Memory B cell (primary cell): ENCODE results near the gene NUDC.
"Not testable (repeated sequence)": the region's sequence is repeated elsewhere in the genome, so short reads cannot be mapped to it uniquely, and the experiment has no call there.

Experiments
- ATAC-seq: fragments of 150-1000 bp; cut with Tn5 transposase; 2 replicates; pipeline ENCODE4 v1.10.0; 2021; ENCODE audit warnings: low read depth, mild to moderate bottlenecking, moderate library complexity
- DNase-seq, 2 donors: peaks; one replicate each; pipeline ENCODE4 v3.0.0; 2022; ENCODE audit warnings: low spot score in 2 of 2
- H3K27ac Mint-ChIP-seq: one replicate; pipeline ENCODE4 v1.8.0; 2022; ENCODE audit warnings: mild to moderate bottlenecking, moderate library complexity, mixed read lengths
- H3K27me3 Mint-ChIP-seq: one replicate; pipeline ENCODE4 v1.8.0; 2022; ENCODE audit warnings: mixed read lengths
- H3K36me3 Mint-ChIP-seq: one replicate; pipeline ENCODE4 v1.8.0; 2022; ENCODE audit warnings: mild to moderate bottlenecking, mixed read lengths
- H3K4me1 Mint-ChIP-seq: one replicate; pipeline ENCODE4 v1.8.0; 2022; ENCODE audit warnings: mixed read lengths
- H3K4me3 Mint-ChIP-seq: one replicate; pipeline ENCODE4 v1.8.0; 2022; ENCODE audit warnings: mild to moderate bottlenecking, moderate library complexity, mixed read lengths
- H3K9me3 Mint-ChIP-seq: one replicate; pipeline ENCODE4 v1.8.0; 2022; ENCODE audit warnings: mixed read lengths

Gene NUDC

DNA sequence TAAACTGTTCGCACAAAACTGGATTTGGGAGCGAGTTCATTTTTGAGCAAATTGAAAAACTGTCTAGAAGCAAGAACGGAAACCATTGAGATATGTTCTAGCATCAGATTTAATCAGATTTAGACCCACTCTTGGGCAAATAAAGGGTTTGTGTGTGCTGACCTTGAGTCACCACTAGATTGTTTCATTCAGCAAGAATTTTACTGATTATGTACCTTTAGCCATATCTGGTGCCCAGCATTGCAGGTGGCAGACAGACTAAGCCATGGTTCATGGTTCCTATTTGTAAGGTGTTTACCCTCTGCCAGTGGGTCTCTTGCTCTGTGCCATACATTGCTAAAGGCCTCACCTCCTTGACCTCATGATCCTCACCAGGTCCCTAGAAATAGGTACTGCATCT, 1.4 kb downstream of the NUDC start:
- Mint-ChIP-seq H3K36me3 (peaks cover 7% of the 10 kb centered on the region), H3K27me3 (no peaks in the 10 kb centered on the region), H3K27ac (peak overlapping the region; percentile 88), H3K9me3 (no peaks in the 10 kb centered on the region), H3K4me1 (peaks cover 17% of the 10 kb centered on the region), H3K4me3 (peak overlapping the region; percentile 93)
- no peak for ATAC-seq
- no peak for DNase-seq

GRCh38 chr1:26923711-26924110, 2.2 kb downstream of the NUDC start:
- H3K4me1 Mint-ChIP-seq = peaks cover 17% of the 10 kb centered on the region
- H3K4me3 Mint-ChIP-seq = peak overlapping the region; percentile 93
- ATAC-seq = no peak
- no peaks in the 10 kb centered on the region for H3K9me3 Mint-ChIP-seq
- peak overlapping the region; percentile 88 for H3K27ac Mint-ChIP-seq
- DNase-seq = no peak
- peaks cover 8% of the 10 kb centered on the region for H3K36me3 Mint-ChIP-seq
- no peaks in the 10 kb centered on the region for H3K27me3 Mint-ChIP-seq

DNA sequence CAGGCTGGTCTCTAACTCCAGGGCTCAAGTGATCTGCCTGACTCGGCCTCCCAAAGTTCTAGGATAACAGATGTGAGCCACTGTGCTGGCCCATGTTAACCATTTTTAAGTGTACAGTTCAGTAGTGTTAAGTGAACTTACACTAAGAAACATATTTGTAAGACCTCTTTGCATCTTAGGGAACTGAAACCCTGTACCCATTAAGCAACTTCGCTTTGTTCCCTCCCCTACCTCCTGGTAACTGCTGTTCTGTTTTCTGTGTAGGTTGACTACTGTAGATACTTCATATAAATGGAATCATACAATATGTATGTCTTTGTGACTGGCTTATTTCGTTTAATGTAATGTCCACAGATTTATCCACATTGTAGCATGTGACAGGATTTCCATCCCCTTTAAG, 11.0 kb downstream of the NUDC start:
- H3K9me3 Mint-ChIP-seq = no peaks in the 10 kb centered on the region
- H3K27ac Mint-ChIP-seq = peak overlapping the region; percentile 53
- peaks cover 13% of the 10 kb centered on the region for H3K36me3 Mint-ChIP-seq
- peaks cover 9% of the 10 kb centered on the region for H3K4me1 Mint-ChIP-seq
- H3K4me3 Mint-ChIP-seq = no peak overlapping the region
- ATAC-seq (peak; percentile 100), DNase-seq (peak in 1 of 2 donors; percentile 28)
- no peaks in the 10 kb centered on the region for H3K27me3 Mint-ChIP-seq

DNA sequence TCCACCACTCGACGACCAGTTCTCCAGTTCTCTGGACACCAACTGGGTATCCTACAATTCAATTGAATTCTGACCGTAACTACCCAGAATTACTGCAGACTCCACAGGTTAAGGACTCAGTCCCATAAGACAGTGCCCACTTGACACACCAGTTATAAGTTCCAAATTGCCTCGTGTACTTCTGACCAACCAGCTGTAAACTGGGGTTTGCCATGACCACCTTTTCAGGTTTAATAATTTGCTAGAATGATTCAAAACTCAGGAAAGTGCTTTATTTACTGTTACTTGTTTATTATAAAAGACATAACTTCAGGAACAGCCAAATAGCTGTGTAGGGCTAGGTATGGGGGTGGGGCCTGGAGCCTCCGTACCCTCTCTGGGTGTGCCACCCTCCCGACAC, 15.3 kb downstream of the NUDC start:
- Mint-ChIP-seq H3K4me1 (peaks cover 9% of the 10 kb centered on the region), H3K27ac (no peak overlapping the region), H3K27me3 (no peaks in the 10 kb centered on the region), H3K4me3 (no peak overlapping the region), H3K36me3 (peaks cover 15% of the 10 kb centered on the region), H3K9me3 (no peaks in the 10 kb centered on the region)
- ATAC-seq = no peak
- DNase-seq = no peak

DNA sequence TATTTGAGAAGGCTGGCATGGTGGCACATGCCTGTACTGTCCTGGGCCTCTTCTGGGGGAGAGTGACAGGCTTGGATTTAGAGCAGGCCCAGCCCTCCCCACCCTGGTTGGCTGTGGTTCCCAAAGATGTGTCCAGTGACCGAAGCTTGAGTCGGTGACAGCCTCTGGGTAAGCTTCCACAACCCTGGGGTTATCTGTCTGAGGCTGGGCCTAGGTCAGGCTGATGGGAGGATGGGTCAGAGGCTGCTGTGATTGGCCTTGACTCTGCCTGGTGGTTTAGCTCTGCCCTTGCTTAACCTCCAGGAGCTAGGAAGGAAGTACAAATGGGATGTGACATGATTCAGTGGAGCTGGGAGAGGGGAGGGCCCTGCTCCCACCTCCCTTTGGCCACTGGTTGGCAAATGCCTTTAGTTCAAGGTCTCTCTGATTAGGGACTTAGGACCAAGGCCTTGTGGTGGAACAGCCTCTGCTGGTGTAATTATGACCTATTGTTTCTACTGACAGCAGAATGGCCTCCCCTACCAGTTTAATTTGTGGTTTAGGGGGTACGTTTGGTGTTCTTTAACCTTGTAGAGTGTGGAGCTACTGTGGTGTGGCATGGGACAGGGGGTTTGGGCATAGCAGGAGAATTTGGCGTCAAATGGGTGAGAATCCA, 16.6 kb downstream of the NUDC start:
- H3K27ac Mint-ChIP-seq = no peak overlapping the region
- H3K36me3 Mint-ChIP-seq = peaks cover 19% of the 10 kb centered on the region
- DNase-seq (no peak), ATAC-seq (no peak)
- no peak overlapping the region for H3K4me3 Mint-ChIP-seq
- H3K4me1 Mint-ChIP-seq = peaks cover under 1% of the 10 kb centered on the region
- H3K27me3 Mint-ChIP-seq = no peaks in the 10 kb centered on the region
- H3K9me3 Mint-ChIP-seq = no peaks in the 10 kb centered on the region

DNA sequence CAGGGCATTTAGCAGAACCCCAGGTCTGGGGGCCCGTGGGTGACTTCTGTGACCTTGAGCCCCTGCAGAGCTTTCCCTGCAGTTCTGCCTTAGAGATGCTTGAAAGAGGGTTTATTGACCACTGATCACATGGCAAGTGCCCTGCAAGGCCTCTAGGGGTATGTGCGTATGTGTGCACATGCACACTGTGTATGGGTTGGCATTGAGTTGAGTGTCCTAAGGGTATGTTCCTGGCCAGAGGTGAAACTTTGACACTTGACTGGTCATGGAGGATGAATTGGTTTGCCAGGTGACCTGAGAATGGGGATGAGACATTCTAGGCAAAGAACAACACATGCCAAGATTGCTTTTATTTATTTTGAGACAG, 17.1 kb downstream of the NUDC start:
- Mint-ChIP-seq H3K4me3 (no peak overlapping the region), H3K9me3 (no peaks in the 10 kb centered on the region), H3K27me3 (no peaks in the 10 kb centered on the region), H3K4me1 (no peaks in the 10 kb centered on the region), H3K36me3 (peaks cover 19% of the 10 kb centered on the region), H3K27ac (no peak overlapping the region)
- DNase-seq = no peak
- no peak for ATAC-seq

DNA sequence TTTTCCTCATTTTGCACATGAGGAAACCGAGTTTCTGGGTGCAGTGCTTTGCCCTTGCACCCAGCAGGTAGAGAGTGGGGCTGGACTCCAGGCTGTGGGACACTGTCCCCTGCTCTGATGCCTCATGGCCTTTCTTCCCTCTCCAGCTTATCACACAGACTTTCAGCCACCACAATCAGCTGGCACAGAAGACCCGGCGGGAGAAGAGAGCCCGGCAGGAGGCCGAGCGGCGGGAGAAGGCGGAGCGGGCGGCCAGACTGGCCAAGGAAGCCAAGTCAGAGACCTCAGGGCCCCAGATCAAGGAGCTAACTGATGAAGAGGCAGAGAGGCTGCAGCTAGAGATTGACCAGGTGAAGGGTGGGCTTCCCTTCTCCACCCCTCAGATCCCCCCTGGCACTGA, 19.8 kb downstream of the NUDC start:
- ATAC-seq = no peak
- Mint-ChIP-seq H3K27me3 (no peaks in the 10 kb centered on the region), H3K4me3 (no peak overlapping the region), H3K9me3 (no peaks in the 10 kb centered on the region), H3K27ac (no peak overlapping the region), H3K36me3 (peaks cover 23% of the 10 kb centered on the region), H3K4me1 (no peaks in the 10 kb centered on the region)
- DNase-seq = no peak

DNA sequence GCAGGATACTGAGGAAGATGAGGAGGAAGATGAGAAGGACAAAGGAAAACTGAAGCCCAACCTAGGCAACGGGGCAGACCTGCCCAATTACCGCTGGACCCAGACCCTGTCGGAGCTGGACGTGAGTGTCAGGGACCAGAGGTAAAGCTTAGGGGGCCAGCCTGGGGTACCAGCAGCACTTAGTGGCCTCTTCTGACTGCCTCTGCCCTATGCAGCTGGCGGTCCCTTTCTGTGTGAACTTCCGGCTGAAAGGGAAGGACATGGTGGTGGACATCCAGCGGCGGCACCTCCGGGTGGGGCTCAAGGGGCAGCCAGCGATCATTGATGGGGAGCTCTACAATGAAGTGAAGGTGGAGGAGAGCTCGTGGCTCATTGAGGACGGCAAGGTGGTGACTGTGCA, 21.1 kb downstream of the NUDC start:
- ATAC-seq (no peak), DNase-seq (no peak)
- Mint-ChIP-seq H3K4me3 (no peak overlapping the region), H3K36me3 (peaks cover 21% of the 10 kb centered on the region), H3K27me3 (no peaks in the 10 kb centered on the region), H3K4me1 (no peaks in the 10 kb centered on the region), H3K9me3 (no peaks in the 10 kb centered on the region), H3K27ac (no peak overlapping the region)

DNA sequence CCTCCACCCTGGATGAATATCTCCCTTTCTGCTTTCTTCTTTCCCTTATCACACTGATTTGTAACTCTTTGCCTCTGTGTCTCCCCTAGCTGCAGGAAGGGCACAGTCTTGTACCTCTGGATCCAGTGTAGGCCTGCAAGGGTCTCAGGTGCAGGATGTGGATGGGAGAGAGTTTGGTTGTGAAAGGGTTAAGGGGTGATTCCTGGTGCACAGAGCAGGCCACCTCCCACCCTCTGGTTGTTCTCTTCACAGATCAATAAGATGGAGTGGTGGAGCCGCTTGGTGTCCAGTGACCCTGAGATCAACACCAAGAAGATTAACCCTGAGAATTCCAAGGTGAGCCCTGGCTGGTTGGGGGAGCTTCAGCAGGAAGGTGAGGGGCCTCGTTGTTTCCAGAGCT, 23.6 kb downstream of the NUDC start:
- H3K4me1 Mint-ChIP-seq = no peaks in the 10 kb centered on the region
- no peaks in the 10 kb centered on the region for H3K27me3 Mint-ChIP-seq
- no peaks in the 10 kb centered on the region for H3K9me3 Mint-ChIP-seq
- no peak overlapping the region for H3K27ac Mint-ChIP-seq
- no peak for DNase-seq
- ATAC-seq = no peak
- H3K4me3 Mint-ChIP-seq = no peak overlapping the region
- peaks cover 18% of the 10 kb centered on the region for H3K36me3 Mint-ChIP-seq

DNA sequence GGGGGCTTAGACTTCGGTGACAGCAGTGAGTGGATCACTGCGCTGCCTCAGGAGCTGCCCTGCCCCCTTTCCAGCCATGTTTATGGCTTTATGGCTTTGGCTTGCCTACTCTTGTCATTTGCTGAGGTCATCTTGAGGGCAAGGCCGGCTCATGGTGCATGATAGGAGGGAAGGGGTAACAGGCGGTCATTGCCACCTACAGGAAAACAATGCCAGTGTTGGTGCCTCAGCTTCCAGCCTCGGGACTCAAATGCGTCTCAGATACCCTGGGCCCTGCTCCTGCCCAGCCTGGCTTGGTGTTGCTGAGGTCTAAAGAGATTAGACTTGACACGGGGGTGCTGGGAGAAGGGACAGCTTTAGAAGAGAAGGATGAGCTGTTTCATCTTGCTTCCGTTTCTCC, 24.2 kb downstream of the NUDC start:
- no peaks in the 10 kb centered on the region for H3K27me3 Mint-ChIP-seq
- H3K9me3 Mint-ChIP-seq = no peaks in the 10 kb centered on the region
- H3K4me1 Mint-ChIP-seq = peaks cover 2% of the 10 kb centered on the region
- no peak overlapping the region for H3K4me3 Mint-ChIP-seq
- H3K27ac Mint-ChIP-seq = no peak overlapping the region
- peaks cover 21% of the 10 kb centered on the region for H3K36me3 Mint-ChIP-seq
- DNase-seq (no peak), ATAC-seq (no peak)

DNA sequence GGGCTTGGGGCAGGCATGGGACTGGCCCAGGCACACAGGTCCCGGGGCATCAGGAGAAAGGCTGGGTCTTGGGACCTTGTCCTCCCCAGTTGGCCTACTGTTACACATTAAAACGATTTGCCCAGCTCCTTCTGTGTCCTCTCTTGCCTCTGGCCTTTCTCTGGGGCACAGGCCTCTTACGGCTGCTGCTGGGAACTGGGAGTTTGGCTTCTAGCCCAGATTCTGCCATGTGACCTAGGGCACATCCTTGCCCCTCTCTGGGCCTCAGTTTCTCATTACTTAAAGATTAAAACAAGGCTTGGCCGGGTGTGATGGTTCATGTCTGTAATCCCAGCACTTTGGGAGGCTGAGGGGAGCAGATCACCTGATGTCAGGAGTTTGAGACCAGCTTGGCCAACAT, 24.7 kb downstream of the NUDC start:
- Mint-ChIP-seq H3K27me3 (no peaks in the 10 kb centered on the region), H3K36me3 (peaks cover 24% of the 10 kb centered on the region), H3K4me1 (peaks cover 4% of the 10 kb centered on the region), H3K27ac (no peak overlapping the region), H3K9me3 (no peaks in the 10 kb centered on the region), H3K4me3 (no peak overlapping the region)
- no peak for DNase-seq
- ATAC-seq = no peak

GRCh38 chr1:26948725-26949057, 27.1 kb downstream of the NUDC start:
- H3K4me3 Mint-ChIP-seq, DNase-seq, ATAC-seq, H3K4me1 Mint-ChIP-seq, H3K27me3 Mint-ChIP-seq, H3K9me3 Mint-ChIP-seq, H3K27ac Mint-ChIP-seq: not testable (repeated sequence)
- H3K36me3 Mint-ChIP-seq = peaks cover 18% of the 10 kb centered on the region

- Mint-ChIP-seq H3K4me1 (peaks cover 4% of the 10 kb centered on the region), H3K4me3 (no peak overlapping the region), H3K9me3 (no peaks in the 10 kb centered on the region), H3K27ac (no peak overlapping the region), H3K27me3 (no peaks in the 10 kb centered on the region), H3K36me3 (peaks cover 20% of the 10 kb centered on the region)
- DNase-seq (no peak), ATAC-seq (no peak)
Measured at GRCh38 chr1:26949266-26949925, 27.9 kb downstream of the NUDC start.

- no peak overlapping the region for H3K27ac Mint-ChIP-seq
Measured at GRCh38 chr1:26949926-26950319, 28.4 kb downstream of the NUDC start.

DNA sequence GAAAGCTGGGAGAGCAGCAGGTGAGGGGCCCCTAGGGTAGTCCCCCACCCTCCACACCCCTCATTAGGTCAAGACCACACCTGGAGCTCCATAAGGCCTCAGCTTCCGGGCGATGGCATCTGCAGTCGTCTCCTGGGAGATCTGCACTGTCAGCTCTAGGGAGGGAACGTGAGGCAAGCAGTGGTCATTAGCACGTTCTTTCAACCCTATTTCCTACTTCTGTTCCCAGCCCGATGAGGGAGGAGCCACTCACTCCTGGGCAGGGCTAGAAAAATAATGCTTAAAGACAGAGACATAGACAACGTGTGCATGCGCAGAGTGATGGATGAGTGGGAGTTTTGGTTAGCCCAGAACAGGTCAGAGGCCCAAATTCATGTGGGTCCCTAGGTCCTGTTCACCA, 29.1 kb downstream of the NUDC start:
- Mint-ChIP-seq H3K4me3 (no peak overlapping the region), H3K36me3 (peaks cover 13% of the 10 kb centered on the region), H3K9me3 (no peaks in the 10 kb centered on the region), H3K27me3 (no peaks in the 10 kb centered on the region), H3K27ac (no peak overlapping the region), H3K4me1 (peaks cover 4% of the 10 kb centered on the region)
- DNase-seq (no peak), ATAC-seq (no peak)

More at GRCh38 chr1:26949926-26950319, 28.4 kb downstream of the NUDC start:
- Mint-ChIP-seq H3K27me3 (no peaks in the 10 kb centered on the region), H3K4me1 (peaks cover 4% of the 10 kb centered on the region), H3K36me3 (peaks cover 20% of the 10 kb centered on the region), H3K4me3 (no peak overlapping the region), H3K9me3 (no peaks in the 10 kb centered on the region)
- no peak for ATAC-seq
- DNase-seq = no peak
